H9 (cell line): ENCODE results near the gene RUSC2. TPM values are rescaled to one million over a fixed set of nuclear protein-coding genes. Genes with fewer than 3 reads are reported as not detected.
A peak's percentile ranks its signal among the peaks of the same experiment; 100 is the strongest.

Experiments
- DNase-seq: peaks from one replicate; pipeline ENCODE4 v3.0.0-alpha.2; 2017
- H2AFZ ChIP-seq: one replicate; pipeline ENCODE4 v1.6.1; 2013; ENCODE audit warnings: mild to moderate bottlenecking, low read length, control low read depth, moderate library complexity
- H2AK5ac ChIP-seq: 2 replicates; pipeline ENCODE4 v1.6.1; 2013; ENCODE audit warnings: low read length, control low read depth, mixed read lengths; ENCODE audit not compliant: insufficient read length
- H2BK120ac ChIP-seq: one replicate; pipeline ENCODE4 v1.6.1; 2013; ENCODE audit warnings: low read depth, mild to moderate bottlenecking, low read length, control low read depth, inconsistent platforms; ENCODE audit not compliant: poor library complexity, severe bottlenecking
- H2BK12ac ChIP-seq: 2 replicates; pipeline ENCODE4 v1.6.1; 2013; ENCODE audit warnings: low read length, control low read depth, mixed read lengths, low read depth; ENCODE audit not compliant: insufficient read length
- H2BK15ac ChIP-seq: 2 replicates; pipeline ENCODE4 v1.6.1; 2013; ENCODE audit warnings: low read depth, low read length, control low read depth
- H2BK20ac ChIP-seq: one replicate; pipeline ENCODE4 v1.6.1; 2013; ENCODE audit warnings: low read depth, mild to moderate bottlenecking, low read length, control low read depth, inconsistent platforms; ENCODE audit not compliant: poor library complexity, severe bottlenecking
- H2BK5ac ChIP-seq: 2 replicates; pipeline ENCODE4 v1.6.1; 2013; ENCODE audit warnings: low read length, control low read depth, mixed read lengths; ENCODE audit not compliant: insufficient read length
- H3K14ac ChIP-seq: 2 replicates; pipeline ENCODE4 v1.6.1; 2013; ENCODE audit warnings: low read length, control low read depth; ENCODE audit not compliant: insufficient read depth
- H3K18ac ChIP-seq: 2 replicates; pipeline ENCODE4 v1.6.1; 2013; ENCODE audit warnings: low read depth, mild to moderate bottlenecking, mixed read lengths, low read length, control low read depth; ENCODE audit not compliant: insufficient read length
- H3K23ac ChIP-seq: 2 replicates; pipeline ENCODE4 v1.6.1; 2013; ENCODE audit warnings: low read length, control low read depth, mixed read lengths, low read depth; ENCODE audit not compliant: insufficient read length
- H3K23me2 ChIP-seq: 2 replicates; pipeline ENCODE4 v1.6.1; 2013; ENCODE audit warnings: low read depth, mild to moderate bottlenecking, mixed read lengths, low read length, control low read depth; ENCODE audit not compliant: insufficient read length, poor library complexity, severe bottlenecking
- H3K27ac ChIP-seq: 2 replicates; pipeline ENCODE4 v1.5.1; 2013; ENCODE audit warnings: low read length, control low read depth, mixed read lengths, low read depth; ENCODE audit not compliant: insufficient read length
- H3K27me3 ChIP-seq: 2 replicates; pipeline ENCODE4 v1.6.1; 2013; ENCODE audit warnings: low read length, control low read depth, inconsistent platforms; ENCODE audit not compliant: insufficient read depth
- H3K4ac ChIP-seq: 2 replicates; pipeline ENCODE4 v1.6.1; 2013; ENCODE audit warnings: low read depth, mild to moderate bottlenecking, control low read depth, inconsistent platforms, low read length, moderate library complexity
- H3K4me1 ChIP-seq: 2 replicates; pipeline ENCODE4 v1.6.1; 2013; ENCODE audit warnings: low read length, control low read depth, inconsistent platforms; ENCODE audit not compliant: insufficient read depth
- H3K4me2 ChIP-seq: 2 replicates; pipeline ENCODE4 v1.6.1; 2013; ENCODE audit warnings: low read length, control low read depth, mixed read lengths; ENCODE audit not compliant: insufficient read length, insufficient read depth
- H3K56ac ChIP-seq: 2 replicates; pipeline ENCODE4 v1.6.1; 2013; ENCODE audit warnings: low read depth, mild to moderate bottlenecking, mixed read lengths, low read length, control low read depth; ENCODE audit not compliant: insufficient read length
- H3K79me1 ChIP-seq: 2 replicates; pipeline ENCODE4 v1.6.1; 2013; ENCODE audit warnings: low read depth, mild to moderate bottlenecking, moderate library complexity, low read length, control low read depth, inconsistent platforms; ENCODE audit not compliant: insufficient read depth, poor library complexity, severe bottlenecking
- H3K79me2 ChIP-seq: 2 replicates; pipeline ENCODE4 v1.6.1; 2013; ENCODE audit warnings: low read length, control low read depth, inconsistent platforms; ENCODE audit not compliant: insufficient read depth
- H3K9ac ChIP-seq: 2 replicates; pipeline ENCODE4 v1.6.1; 2013; ENCODE audit warnings: low read length, control low read depth, mixed read lengths; ENCODE audit not compliant: insufficient read length; ENCODE audit errors: extremely low read depth
- H3K9me3 ChIP-seq: one replicate; pipeline ENCODE4 v1.6.1; 2013; ENCODE audit warnings: low read depth, low read length, inconsistent platforms; ENCODE audit not compliant: control insufficient read depth
- H3T11ph ChIP-seq: one replicate; pipeline ENCODE4 v1.6.1; 2013; ENCODE audit warnings: mild to moderate bottlenecking, low read length, control low read depth, inconsistent platforms
- H4K20me1 ChIP-seq: one replicate; pipeline ENCODE4 v1.6.1; 2013; ENCODE audit not compliant: control insufficient read depth, insufficient read length, insufficient read depth
- H4K5ac ChIP-seq: 2 replicates; pipeline ENCODE4 v1.6.1; 2013; ENCODE audit warnings: low read depth, mild to moderate bottlenecking, mixed read lengths, low read length, control low read depth; ENCODE audit not compliant: insufficient read length
- H4K8ac ChIP-seq: replicated peaks from 2 replicates; pipeline ENCODE4 v1.6.1; 2013; ENCODE audit warnings: low read length, control low read depth, mixed read lengths, low read depth; ENCODE audit not compliant: insufficient read length
- H4K91ac ChIP-seq: 2 replicates; pipeline ENCODE4 v1.6.1; 2013; ENCODE audit warnings: low read depth, mild to moderate bottlenecking, moderate library complexity, mixed read lengths, low read length, control low read depth; ENCODE audit not compliant: insufficient read length
- H3K27ac Mint-ChIP-seq, 3 experiments: 2 replicates in 2 of 3; 3 replicates in 1 of 3; pipeline ENCODE4 v1.8.0; 2020 to 2021; ENCODE audit warnings: mixed read lengths in 3 of 3, mild to moderate bottlenecking in 1 of 3, moderate library complexity in 1 of 3
- H3K27me3 Mint-ChIP-seq: 2 replicates; pipeline ENCODE4 v1.8.0; 2021; ENCODE audit warnings: low read depth, mild to moderate bottlenecking, moderate library complexity, mixed read lengths
- H3K36me3 Mint-ChIP-seq, 3 experiments: 2 replicates in 2 of 3; 3 replicates in 1 of 3; pipeline ENCODE4 v1.8.0; 2020 to 2021; ENCODE audit warnings: low read depth in 3 of 3, mixed read lengths in 3 of 3; ENCODE audit not compliant: insufficient read depth in 1 of 3
- H3K4me1 Mint-ChIP-seq, 2 experiments: 2 replicates each; pipeline ENCODE4 v1.8.0; 2020; ENCODE audit warnings: mixed read lengths in 2 of 2
- H3K4me3 Mint-ChIP-seq, 2 experiments: 2 replicates in 1 of 2; 3 replicates in 1 of 2; pipeline ENCODE4 v1.8.0; 2020 to 2021; ENCODE audit warnings: mild to moderate bottlenecking in 2 of 2, mixed read lengths in 2 of 2, moderate library complexity in 1 of 2
- H3K9me3 Mint-ChIP-seq, 2 experiments: 2 replicates in 1 of 2; 3 replicates in 1 of 2; pipeline ENCODE4 v1.8.0; 2020; ENCODE audit warnings: mild to moderate bottlenecking in 2 of 2, mixed read lengths in 2 of 2, moderate library complexity in 1 of 2
- WGBS: extraction: QIAGEN DNeasy Blood & Tissue Kit; methylation state at CpG from one replicate; pipeline ENCODE4 v1.1.7; 2013; ENCODE audit warnings: missing lambda C conversion rate, low lambda C conversion rate, mixed read lengths; ENCODE audit not compliant: insufficient read length; ENCODE audit errors: extremely low coverage; 5-methylcytosine and 5-hydroxymethylcytosine counted together
- total RNA-seq: library from RNA; stranded (reverse); gene quantifications from 2 replicates; pipeline ENCODE4 v1.2.1, GENCODE V29; 2021
- TF ChIP-seq, protein P1 (sequence below): fragments of 200-600 bp; sonication (generic); conservative IDR thresholded peaks from 3 replicates; pipeline ENCODE4 v1.8.0; 2021; ENCODE audit warnings: antibody characterized with exemption, mild to moderate bottlenecking

Gene RUSC2
- total RNA-seq, 1 experiment from 2014 or later: 6.3 TPM

DNA sequence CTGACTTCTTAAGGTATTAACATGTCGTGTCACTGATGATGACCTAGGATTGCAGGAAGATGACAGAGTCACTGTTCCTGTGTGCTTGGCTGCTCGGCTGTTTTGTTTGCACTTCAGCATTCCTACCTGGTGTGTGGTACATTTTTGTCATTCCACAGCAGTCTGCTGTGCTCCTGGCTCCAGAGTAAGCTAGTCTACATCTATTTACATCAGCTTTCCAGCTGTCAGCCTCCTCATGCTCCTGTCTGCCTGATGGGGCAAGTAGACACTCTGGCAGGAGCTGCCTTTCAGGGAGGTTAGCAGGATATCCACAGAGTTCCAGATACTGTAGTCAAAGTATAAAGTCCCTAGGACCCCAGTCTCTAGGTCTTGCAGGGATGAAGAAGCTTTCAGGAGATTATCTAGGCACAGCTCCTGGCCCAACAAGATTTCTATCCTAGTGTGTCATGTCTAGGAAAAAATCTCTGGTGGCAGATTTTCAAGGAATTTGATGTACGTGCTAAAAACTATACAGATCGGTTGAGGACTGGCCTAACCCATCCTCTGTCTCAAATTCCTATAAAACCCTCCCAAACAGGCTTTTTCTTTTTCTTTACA, 28.4 kb downstream of the RUSC2 start:
- DNase-seq: peak; percentile 82
- no peak overlapping the region for H2AFZ ChIP-seq
- no peaks in the 10 kb centered on the region for H3K9me3 ChIP-seq
- no peak overlapping the region for H2BK5ac ChIP-seq
- H3K79me1 ChIP-seq: no peaks in the 10 kb centered on the region
- TF ChIP-seq, protein P1, sequence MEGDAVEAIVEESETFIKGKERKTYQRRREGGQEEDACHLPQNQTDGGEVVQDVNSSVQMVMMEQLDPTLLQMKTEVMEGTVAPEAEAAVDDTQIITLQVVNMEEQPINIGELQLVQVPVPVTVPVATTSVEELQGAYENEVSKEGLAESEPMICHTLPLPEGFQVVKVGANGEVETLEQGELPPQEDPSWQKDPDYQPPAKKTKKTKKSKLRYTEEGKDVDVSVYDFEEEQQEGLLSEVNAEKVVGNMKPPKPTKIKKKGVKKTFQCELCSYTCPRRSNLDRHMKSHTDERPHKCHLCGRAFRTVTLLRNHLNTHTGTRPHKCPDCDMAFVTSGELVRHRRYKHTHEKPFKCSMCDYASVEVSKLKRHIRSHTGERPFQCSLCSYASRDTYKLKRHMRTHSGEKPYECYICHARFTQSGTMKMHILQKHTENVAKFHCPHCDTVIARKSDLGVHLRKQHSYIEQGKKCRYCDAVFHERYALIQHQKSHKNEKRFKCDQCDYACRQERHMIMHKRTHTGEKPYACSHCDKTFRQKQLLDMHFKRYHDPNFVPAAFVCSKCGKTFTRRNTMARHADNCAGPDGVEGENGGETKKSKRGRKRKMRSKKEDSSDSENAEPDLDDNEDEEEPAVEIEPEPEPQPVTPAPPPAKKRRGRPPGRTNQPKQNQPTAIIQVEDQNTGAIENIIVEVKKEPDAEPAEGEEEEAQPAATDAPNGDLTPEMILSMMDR: no peak
- no peaks in the 10 kb centered on the region for H3K23me2 ChIP-seq
- no peak overlapping the region for H3K27ac ChIP-seq
- H3T11ph ChIP-seq: no peak overlapping the region
- Mint-ChIP-seq H3K4me3 (peak overlapping the region in 1 of 2 experiments; percentile 11; a peak in 1 of 5 replicates), H3K36me3 (no peaks in the 10 kb centered on the region), H3K9me3 (no peaks in the 10 kb centered on the region), H3K27me3 (no peaks in the 10 kb centered on the region), H3K27ac (peak overlapping the region in 2 of 3 experiments; percentile 64 to 88; a peak in 4 of 7 replicates), H3K4me1 (peaks cover 43 to 47% of the 10 kb centered on the region in 2 experiments)
- no peak overlapping the region for H2BK120ac ChIP-seq
- no CpG with 5 or more reads among the region's 4 CpGs for whole genome bisulfite sequencing
- H2BK20ac ChIP-seq: no peak overlapping the region
- H2BK15ac ChIP-seq: no peak overlapping the region
- H2AK5ac ChIP-seq: no peak overlapping the region
- H3K27me3 ChIP-seq: no peaks in the 10 kb centered on the region
- H4K8ac ChIP-seq: no peak overlapping the region
- H4K20me1 ChIP-seq: no peaks in the 10 kb centered on the region
- H3K4me1 ChIP-seq: peaks cover 17% of the 10 kb centered on the region
- H4K5ac ChIP-seq: no peak overlapping the region
- no peak overlapping the region for H3K4me2 ChIP-seq
- no peak overlapping the region for H3K18ac ChIP-seq
- no peaks in the 10 kb centered on the region for H3K79me2 ChIP-seq
- H3K14ac ChIP-seq: no peak overlapping the region
- H2BK12ac ChIP-seq: no peak overlapping the region
- no peak overlapping the region for H4K91ac ChIP-seq
- H3K9ac ChIP-seq: no peak overlapping the region
- no peak overlapping the region for H3K4ac ChIP-seq
- H3K56ac ChIP-seq: no peak overlapping the region
- H3K23ac ChIP-seq: no peak overlapping the region
